DMS153 treated with DMSO at 0.1 percent for 48 hours (cell line): ENCODE measurements around the gene TMEM256.

Source experiments
- DNase-seq: peaks from one replicate; lab custom pipeline; 2025; ENCODE audit not compliant: unreplicated experiment; lab: John Stamatoyannopoulos, UW

The TMEM256 gene

GRCh38 chr17:7403977-7404736, at the start of gene TMEM256:
TSS of gene TMEM256 (minus strand) at chr17:7404097. CDS start at chr17:7404084, 13 bp downstream.
- peak; percentile 78 for DNase-seq

GRCh38 chr17:7448461-7448860, 44.6 kb upstream of the TMEM256 start:
- DNase-seq: no peak

GRCh38 chr17:7445619-7445968, 41.7 kb upstream of the TMEM256 start:
- DNase-seq: no peak

GRCh38 chr17:7444682-7445618, 41.1 kb upstream of the TMEM256 start, which contains the start of gene CHRNB1:
TSS of gene CHRNB1 (plus strand) at chr17:7445061. CDS start at chr17:7445128, 67 bp downstream.
- DNase-seq: no peak

- DNase-seq: no peak
Observed at GRCh38 chr17:7443499-7444485, 39.9 kb upstream of the TMEM256 start.

GRCh38 chr17:7442142-7442541, 38.2 kb upstream of the TMEM256 start:
- DNase-seq: no peak

GRCh38 chr17:7441266-7441665, 37.4 kb upstream of the TMEM256 start:
- DNase-seq: no peak

GRCh38 chr17:7440834-7441195, 36.9 kb upstream of the TMEM256 start:
- DNase-seq: no peak

- no peak for DNase-seq
Observed at GRCh38 chr17:7440113-7440833, 36.4 kb upstream of the TMEM256 start.

- DNase-seq: no peak
Observed at GRCh38 chr17:7439462-7440112, 35.7 kb upstream of the TMEM256 start, which contains the start of gene FGF11. TSS of gene FGF11 (plus strand) at chr17:7439512. CDS start at chr17:7439621, 109 bp downstream.

GRCh38 chr17:7438656-7439460, 35.0 kb upstream of the TMEM256 start:
- DNase-seq: no peak

GRCh38 chr17:7437950-7438614, 34.2 kb upstream of the TMEM256 start:
- DNase-seq: no peak

- DNase-seq: no peak
Observed at GRCh38 chr17:7437369-7437863, 33.5 kb upstream of the TMEM256 start.

GRCh38 chr17:7436556-7437368, 32.9 kb upstream of the TMEM256 start:
- peak; percentile 31 for DNase-seq

- no peak for DNase-seq
Observed at GRCh38 chr17:7435676-7436555, 32.0 kb upstream of the TMEM256 start.

GRCh38 chr17:7432296-7432695, 28.4 kb upstream of the TMEM256 start:
- no peak for DNase-seq
